ENCODE results near the gene RAD51B.
"Not testable (repeated sequence)": the region's sequence is repeated elsewhere in the genome, so short reads cannot be mapped to it uniquely, and the experiment has no call there.

The RAD51B gene

GRCh38 chr14:67987606-67988005 is 168.0 kb downstream of the RAD51B start:
- TF ChIP-seq EZH2phosphoT487 (IDR thresholded peaks at IDR 0.05; ENCODE audit: low read length): no peak
- no peak for TF ChIP-seq EZH2 (optimal IDR thresholded peaks at IDR 0.05; ENCODE audit: low read depth, low read length)
- no peaks in the 10 kb centered on the region for H3K79me2 ChIP-seq (ENCODE audit: low read length)
- DNase-seq: no peak
- no peaks in the 10 kb centered on the region for H4K20me1 ChIP-seq (ENCODE audit: insufficient read depth, low read length)
- no peak overlapping the region for H2AFZ ChIP-seq (ENCODE audit: low read length)
- H3F3A ChIP-seq (ENCODE audit: insufficient read depth, low read length): no peaks in the 10 kb centered on the region
- no peak overlapping the region for H3K9ac ChIP-seq (ENCODE audit: low read length)
- H3K27me3 ChIP-seq (replicated peaks; ENCODE audit: insufficient read depth, low read length): no peaks in the 10 kb centered on the region
- no peaks in the 10 kb centered on the region for H3K9me2 ChIP-seq (replicated peaks; ENCODE audit: insufficient read depth, low read length)
- H3K9me3 ChIP-seq (replicated peaks; ENCODE audit: insufficient read depth, low read length): no peaks in the 10 kb centered on the region
- no peak overlapping the region for H3K27ac ChIP-seq (ENCODE audit: low read length)
- H3K4me1 ChIP-seq (ENCODE audit: low read length): no peaks in the 10 kb centered on the region
- H3K4me3 ChIP-seq (ENCODE audit: low read length): no peak overlapping the region
- no peaks in the 10 kb centered on the region for H3K36me3 ChIP-seq (replicated peaks; ENCODE audit: insufficient read depth, low read length)
- no peak overlapping the region for H3K4me2 ChIP-seq (ENCODE audit: low read depth, low read length)

DNA sequence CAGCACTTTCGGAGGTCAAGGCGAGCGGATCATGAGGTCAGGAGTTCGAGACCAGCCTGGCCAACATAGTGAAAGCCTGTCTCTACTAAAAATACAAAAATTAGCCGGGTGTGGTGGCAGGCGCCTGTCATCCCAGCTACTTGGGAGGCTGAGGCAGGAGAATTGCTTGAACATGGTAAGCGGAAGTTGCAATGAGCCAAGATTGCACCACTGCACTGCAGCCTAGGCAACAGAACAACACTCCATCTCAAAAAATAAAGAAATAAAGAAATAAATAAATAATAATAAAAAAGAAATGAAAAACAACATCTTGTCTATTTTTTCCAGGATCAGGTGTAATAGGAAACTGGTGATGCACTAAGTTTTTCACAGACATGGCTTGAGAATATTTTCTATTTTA is 168.6 kb downstream of the RAD51B start:
- not testable (repeated sequence) for H3K27ac ChIP-seq (ENCODE audit: low read length); H3K36me3 ChIP-seq (replicated peaks; ENCODE audit: insufficient read depth, low read length); H3K9me2 ChIP-seq (replicated peaks; ENCODE audit: insufficient read depth, low read length); DNase-seq; H2AFZ ChIP-seq (ENCODE audit: low read length); H3K9me3 ChIP-seq (replicated peaks; ENCODE audit: insufficient read depth, low read length); H3K4me2 ChIP-seq (ENCODE audit: low read depth, low read length); H3K27me3 ChIP-seq (replicated peaks; ENCODE audit: insufficient read depth, low read length); H3K4me1 ChIP-seq (ENCODE audit: low read length); H3K79me2 ChIP-seq (ENCODE audit: low read length); H3F3A ChIP-seq (ENCODE audit: insufficient read depth, low read length); H4K20me1 ChIP-seq (ENCODE audit: insufficient read depth, low read length); H3K9ac ChIP-seq (ENCODE audit: low read length); H3K4me3 ChIP-seq (ENCODE audit: low read length)

GRCh38 chr14:67990576-67990975 is 171.0 kb downstream of the RAD51B start:
- Histone ChIP-seq H3K4me1 (ENCODE audit: low read length) (no peaks in the 10 kb centered on the region), H3K9me2 (replicated peaks; ENCODE audit: insufficient read depth, low read length) (no peaks in the 10 kb centered on the region), H4K20me1 (ENCODE audit: insufficient read depth, low read length) (no peaks in the 10 kb centered on the region), H3K27me3 (replicated peaks; ENCODE audit: insufficient read depth, low read length) (no peaks in the 10 kb centered on the region), H3K4me2 (ENCODE audit: low read depth, low read length) (no peak overlapping the region), H3F3A (ENCODE audit: insufficient read depth, low read length) (no peaks in the 10 kb centered on the region), H3K36me3 (replicated peaks; ENCODE audit: insufficient read depth, low read length) (no peaks in the 10 kb centered on the region), H2AFZ (ENCODE audit: low read length) (no peak overlapping the region), H3K9me3 (replicated peaks; ENCODE audit: insufficient read depth, low read length) (no peaks in the 10 kb centered on the region), H3K27ac (ENCODE audit: low read length) (no peak overlapping the region), H3K9ac (ENCODE audit: low read length) (no peak overlapping the region), H3K79me2 (ENCODE audit: low read length) (no peaks in the 10 kb centered on the region), H3K4me3 (ENCODE audit: low read length) (no peak overlapping the region)
- TF ChIP-seq EZH2 (optimal IDR thresholded peaks at IDR 0.05; ENCODE audit: low read depth, low read length) (no peak), CTCF (IDR thresholded peaks at IDR 0.05; ENCODE audit: low read length) (no peak), EZH2phosphoT487 (IDR thresholded peaks at IDR 0.05; ENCODE audit: low read length) (no peak)
- no peak for DNase-seq

GRCh38 chr14:67994531-67994930 is 175.0 kb downstream of the RAD51B start:
- H3K79me2 ChIP-seq (ENCODE audit: low read length): no peaks in the 10 kb centered on the region
- H3K9ac ChIP-seq (ENCODE audit: low read length): no peak overlapping the region
- no peaks in the 10 kb centered on the region for H3K36me3 ChIP-seq (replicated peaks; ENCODE audit: insufficient read depth, low read length)
- no peaks in the 10 kb centered on the region for H3K27me3 ChIP-seq (replicated peaks; ENCODE audit: insufficient read depth, low read length)
- no peak overlapping the region for H3K4me3 ChIP-seq (ENCODE audit: low read length)
- H3F3A ChIP-seq (ENCODE audit: insufficient read depth, low read length): no peaks in the 10 kb centered on the region
- no peaks in the 10 kb centered on the region for H3K4me1 ChIP-seq (ENCODE audit: low read length)
- H4K20me1 ChIP-seq (ENCODE audit: insufficient read depth, low read length): no peaks in the 10 kb centered on the region
- H3K9me3 ChIP-seq (replicated peaks; ENCODE audit: insufficient read depth, low read length): no peaks in the 10 kb centered on the region
- DNase-seq: no peak
- H3K9me2 ChIP-seq (replicated peaks; ENCODE audit: insufficient read depth, low read length): no peaks in the 10 kb centered on the region
- no peak overlapping the region for H3K4me2 ChIP-seq (ENCODE audit: low read depth, low read length)
- H3K27ac ChIP-seq (ENCODE audit: low read length): no peak overlapping the region
- TF ChIP-seq EZH2 (optimal IDR thresholded peaks at IDR 0.05; ENCODE audit: low read depth, low read length) (no peak), CTCF (IDR thresholded peaks at IDR 0.05; ENCODE audit: low read length) (no peak), EZH2phosphoT487 (IDR thresholded peaks at IDR 0.05; ENCODE audit: low read length) (no peak)
- H2AFZ ChIP-seq (ENCODE audit: low read length): no peak overlapping the region
